Astrocyte of the cerebellum (primary cell): ENCODE results near the gene AHDC1.

Experiments
- DNase-seq: peaks from one replicate; pipeline ENCODE4 v3.0.0-alpha.2; 2011; ENCODE audit warnings: low read depth
- H3K4me3 ChIP-seq: 2 replicates; pipeline ENCODE4 v1.5.1; 2011; ENCODE audit warnings: mild to moderate bottlenecking, low read depth, low read length, moderate library complexity
- in situ Hi-C: cut with HindIII; loops from 2 replicates; pipeline ENCODE4 v1.10.0; 2017; ENCODE audit warnings: low sequenced_read_pairs
- TF ChIP-seq, protein P1 (sequence below): IDR thresholded peaks from 2 replicates; pipeline ENCODE4 v1.5.1; 2012; ENCODE audit warnings: low read length, low read depth, moderate library complexity, mild to moderate bottlenecking; ENCODE audit errors: missing control alignments

AHDC1 gene

DNA sequence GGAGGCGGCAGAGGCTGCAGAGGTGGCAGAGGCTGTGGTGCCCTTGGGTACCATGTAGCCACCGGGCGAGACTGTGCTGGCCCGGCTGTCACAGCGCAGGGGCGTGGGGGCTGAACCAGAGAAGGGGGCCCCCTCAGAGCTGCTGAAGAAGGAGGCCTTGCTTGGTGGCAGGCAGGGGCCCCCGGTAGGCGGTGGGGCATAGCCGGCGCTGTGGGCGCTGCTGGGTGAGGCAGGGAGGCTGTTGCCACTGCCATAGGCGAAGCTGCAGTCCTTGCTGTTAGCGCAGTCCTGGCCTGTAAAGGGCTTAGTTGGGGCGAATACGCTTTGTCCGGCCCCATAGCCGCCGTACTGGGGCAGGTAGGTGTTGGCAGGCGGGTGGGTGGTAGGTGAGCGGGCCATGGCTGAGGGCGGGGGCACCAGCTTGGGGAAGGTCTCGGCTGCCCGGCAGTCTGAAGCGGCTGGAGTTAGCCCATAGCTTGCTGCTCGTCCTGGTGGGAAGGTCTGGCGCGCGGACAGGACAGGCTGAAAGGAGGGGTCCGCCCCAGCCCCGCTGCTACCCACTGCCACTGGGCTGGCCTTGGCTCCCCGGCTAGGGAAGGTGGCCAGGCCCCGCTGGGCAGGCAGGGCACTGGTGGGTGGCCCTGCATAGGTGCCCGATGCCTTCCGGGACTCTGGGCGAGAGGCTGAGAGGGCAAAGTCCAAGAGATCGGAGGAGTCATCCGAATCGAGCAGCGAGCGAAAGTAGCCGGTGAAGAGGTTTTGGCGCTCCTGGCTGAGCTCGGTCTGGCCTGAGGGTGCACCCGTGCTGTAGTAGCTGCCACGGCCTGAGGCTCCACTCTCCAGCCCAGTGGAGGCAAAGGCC lies 54.9 kb downstream of the AHDC1 start:
- in situ Hi-C loops, result loop anchor here (5.0 kb wide), 1 partner anchor 37 kb away; no protein-coding TSS in a partner anchor
- no peak for DNase-seq
- TF ChIP-seq, protein P1, sequence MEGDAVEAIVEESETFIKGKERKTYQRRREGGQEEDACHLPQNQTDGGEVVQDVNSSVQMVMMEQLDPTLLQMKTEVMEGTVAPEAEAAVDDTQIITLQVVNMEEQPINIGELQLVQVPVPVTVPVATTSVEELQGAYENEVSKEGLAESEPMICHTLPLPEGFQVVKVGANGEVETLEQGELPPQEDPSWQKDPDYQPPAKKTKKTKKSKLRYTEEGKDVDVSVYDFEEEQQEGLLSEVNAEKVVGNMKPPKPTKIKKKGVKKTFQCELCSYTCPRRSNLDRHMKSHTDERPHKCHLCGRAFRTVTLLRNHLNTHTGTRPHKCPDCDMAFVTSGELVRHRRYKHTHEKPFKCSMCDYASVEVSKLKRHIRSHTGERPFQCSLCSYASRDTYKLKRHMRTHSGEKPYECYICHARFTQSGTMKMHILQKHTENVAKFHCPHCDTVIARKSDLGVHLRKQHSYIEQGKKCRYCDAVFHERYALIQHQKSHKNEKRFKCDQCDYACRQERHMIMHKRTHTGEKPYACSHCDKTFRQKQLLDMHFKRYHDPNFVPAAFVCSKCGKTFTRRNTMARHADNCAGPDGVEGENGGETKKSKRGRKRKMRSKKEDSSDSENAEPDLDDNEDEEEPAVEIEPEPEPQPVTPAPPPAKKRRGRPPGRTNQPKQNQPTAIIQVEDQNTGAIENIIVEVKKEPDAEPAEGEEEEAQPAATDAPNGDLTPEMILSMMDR, result no peak
- H3K4me3 ChIP-seq, result no peak overlapping the region

- TF ChIP-seq, protein P1, result no peak
- in situ Hi-C loops, result loop anchor here (5.0 kb wide), 1 partner anchor 36 kb away; no protein-coding TSS in a partner anchor
- H3K4me3 ChIP-seq, result no peak overlapping the region
- DNase-seq, result no peak
Measured at GRCh38 chr1:27548136-27548853, 55.6 kb downstream of the AHDC1 start.

DNA sequence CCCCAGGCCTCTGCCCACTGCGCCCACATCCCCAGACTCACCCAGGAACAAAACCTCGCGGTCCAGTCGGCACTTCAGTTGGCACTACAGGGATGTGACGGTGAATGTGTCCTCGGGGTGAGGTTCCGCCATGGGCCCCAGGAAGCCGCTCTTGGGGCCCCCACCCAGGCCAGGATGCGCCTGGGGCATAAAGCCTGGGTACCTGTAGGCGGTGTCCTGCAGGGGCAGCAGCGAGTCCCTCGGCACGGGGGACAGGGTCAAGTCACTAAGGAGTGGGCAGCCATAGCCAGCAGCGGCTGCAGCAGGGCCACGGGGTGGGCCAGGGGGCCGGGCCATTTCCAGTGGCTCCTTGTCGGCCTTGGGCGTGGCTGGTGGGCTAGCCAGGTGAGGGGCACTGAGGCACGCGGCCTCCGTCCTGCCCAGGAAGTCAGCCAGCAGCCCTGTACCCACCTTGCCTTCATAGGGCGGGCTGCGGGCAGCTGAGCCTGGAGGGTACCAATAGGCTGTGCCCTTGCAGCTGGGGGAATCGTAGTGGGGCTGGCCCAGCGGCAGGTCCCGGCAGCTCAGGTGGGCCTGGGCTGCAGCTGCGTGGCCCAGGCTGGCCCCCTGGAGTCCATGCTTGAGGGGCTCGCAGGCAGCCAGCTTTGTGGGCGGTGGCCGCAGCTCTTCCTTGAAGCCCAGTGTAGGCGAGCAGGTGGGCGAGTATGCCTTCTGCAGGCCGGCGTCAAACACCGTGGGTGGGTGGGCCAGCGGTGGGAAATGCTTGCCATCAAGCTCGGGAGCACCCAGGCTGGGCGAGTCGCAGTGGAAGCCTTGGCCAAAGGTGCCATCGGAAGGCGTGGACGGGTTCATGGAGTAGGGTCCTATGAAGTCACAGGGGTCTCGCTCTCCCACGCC lies 56.5 kb downstream of the AHDC1 start:
- TF ChIP-seq, protein P1, result no peak
- in situ Hi-C loops, result loop anchor here (5.0 kb wide), 1 partner anchor 35 kb away; no protein-coding TSS in a partner anchor
- no peak overlapping the region for H3K4me3 ChIP-seq
- no peak for DNase-seq

DNA sequence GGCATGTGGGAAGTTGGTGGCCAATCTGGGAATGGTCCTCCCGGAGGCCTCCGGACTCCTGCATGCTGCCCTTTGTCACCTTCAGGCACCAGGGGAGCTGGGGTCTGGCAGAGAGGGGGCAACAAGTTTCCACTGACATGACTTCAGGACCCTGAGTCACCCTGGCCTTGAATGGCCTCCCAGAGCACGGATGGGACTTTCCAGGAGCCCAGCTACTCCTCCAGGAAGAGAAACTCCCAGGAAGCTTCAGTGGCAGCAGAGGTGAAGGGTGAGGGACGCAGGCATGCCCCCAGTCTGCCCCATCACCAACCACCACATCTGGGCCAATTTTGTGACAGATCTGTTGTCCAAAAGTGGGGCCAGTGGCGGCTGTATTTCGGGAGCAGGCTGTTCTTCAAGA lies 58.1 kb downstream of the AHDC1 start:
- no peak for DNase-seq
- no peak overlapping the region for H3K4me3 ChIP-seq
- in situ Hi-C loops, result loop anchor here (5.0 kb wide), 1 partner anchor 34 kb away; no protein-coding TSS in a partner anchor
- TF ChIP-seq, protein P1, result no peak

DNA sequence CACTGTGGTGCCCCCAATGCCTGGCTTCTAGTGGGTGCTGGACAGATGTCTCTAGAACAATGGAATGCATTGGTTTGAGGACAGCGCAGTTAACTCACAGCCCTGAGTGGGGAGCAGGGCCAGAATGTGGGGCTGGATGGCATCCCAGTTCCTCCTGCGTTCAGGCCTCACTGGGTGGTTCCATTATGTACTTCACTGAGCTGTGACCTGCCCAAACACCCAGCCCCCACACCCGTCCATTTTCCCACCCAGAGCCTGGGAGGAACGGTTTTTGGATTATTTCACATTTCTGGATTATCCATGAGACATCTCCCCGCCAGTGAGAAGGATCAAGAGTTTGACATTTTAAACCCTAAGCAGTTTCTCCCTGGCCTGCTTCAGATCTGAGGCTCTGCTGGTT lies 58.7 kb downstream of the AHDC1 start:
- in situ Hi-C loops, result loop anchor here (5.0 kb wide), 1 partner anchor 33 kb away; no protein-coding TSS in a partner anchor
- TF ChIP-seq, protein P1, result no peak
- peak; percentile 70 for DNase-seq
- H3K4me3 ChIP-seq, result no peak overlapping the region
